Measurements from ENCODE around the gene DKK3.

DKK3 gene

GRCh38 chr11:11981840-11982239 is 26.6 kb downstream of the DKK3 start:
- no peak for DNase-seq (ENCODE audit: low spot score)

GRCh38 chr11:11981364-11981763 is 27.1 kb downstream of the DKK3 start:
- DNase-seq (ENCODE audit: low spot score): no peak

GRCh38 chr11:11980841-11981308 is 27.6 kb downstream of the DKK3 start:
- DNase-seq (ENCODE audit: low spot score): no peak

GRCh38 chr11:11980200-11980599 is 28.2 kb downstream of the DKK3 start:
- DNase-seq (ENCODE audit: low spot score): no peak

- no peak for DNase-seq (ENCODE audit: low spot score)
Measured at GRCh38 chr11:11979488-11980117, 28.8 kb downstream of the DKK3 start.

GRCh38 chr11:11978792-11979487 is 29.5 kb downstream of the DKK3 start:
- DNase-seq (ENCODE audit: low spot score): no peak

GRCh38 chr11:11978098-11978637 is 30.3 kb downstream of the DKK3 start:
- no peak for DNase-seq (ENCODE audit: low spot score)

GRCh38 chr11:11977206-11977938 is 31.1 kb downstream of the DKK3 start:
- DNase-seq (ENCODE audit: low spot score): no peak

- no peak for DNase-seq (ENCODE audit: low spot score)
Measured at GRCh38 chr11:11976481-11977127, 31.8 kb downstream of the DKK3 start.

GRCh38 chr11:11975201-11976092 is 33.0 kb downstream of the DKK3 start:
- no peak for DNase-seq (ENCODE audit: low spot score)

GRCh38 chr11:11973866-11974265 is 34.6 kb downstream of the DKK3 start:
- DNase-seq (ENCODE audit: low spot score): no peak

GRCh38 chr11:11973361-11973800 is 35.0 kb downstream of the DKK3 start:
- no peak for DNase-seq (ENCODE audit: low spot score)

GRCh38 chr11:11972730-11973341 is 35.6 kb downstream of the DKK3 start:
- no peak for DNase-seq (ENCODE audit: low spot score)

GRCh38 chr11:11971906-11972547 is 36.4 kb downstream of the DKK3 start:
- no peak for DNase-seq (ENCODE audit: low spot score)

GRCh38 chr11:11970556-11970955 is 37.9 kb downstream of the DKK3 start:
- no peak for DNase-seq (ENCODE audit: low spot score)

- no peak for DNase-seq (ENCODE audit: low spot score)
Measured at GRCh38 chr11:11969380-11970215, 38.8 kb downstream of the DKK3 start.

GRCh38 chr11:11968511-11969280 is 39.7 kb downstream of the DKK3 start:
- DNase-seq (ENCODE audit: low spot score): no peak
